SK-N-SH (cell line): ENCODE data around the gene NUDCD3. TPM values are rescaled to one million over a fixed set of nuclear protein-coding genes. Genes with fewer than 3 reads are reported as not detected.

Experiments used
- CTCF ChIA-PET: fragments of 300-600, 350-600 bp; formaldehyde crosslinking; extraction: SDS; loops from one replicate; lab custom pipeline; 2021; lab: Yijun Ruan, JAX
- POLR2A ChIA-PET: fragments of 350-600 bp; sonication (Branson Sonifier 250); formaldehyde crosslinking; extraction: SDS; loops from one replicate; lab custom pipeline; 2020; ENCODE audit warnings: antibody characterized with exemption, inconsistent platforms; lab: Yijun Ruan, JAX
- DNase-seq: peaks from one replicate; pipeline ENCODE4 v3.0.0; 2012
- H2AFZ ChIP-seq: fragments of 200-600 bp; sonication (generic); 2 replicates; pipeline ENCODE4 v1.8.1; 2016; ENCODE audit warnings: antibody characterized with exemption, mild to moderate bottlenecking, low read depth
- H3F3A ChIP-seq: fragments of 200-600 bp; sonication (generic); replicated peaks from 2 replicates; pipeline ENCODE3; 2016; ENCODE audit warnings: antibody characterized with exemption, mild to moderate bottlenecking; ENCODE audit not compliant: insufficient read depth
- H3K27ac ChIP-seq, 2 experiments: fragments of 200-500 bp in 1 of 2; fragments of 200-600 bp in 1 of 2; sonication (Bioruptor generic) in 1 of 2; sonication (generic), shearing (Covaris generic) in 1 of 2; 2 replicates each; pipeline versions ENCODE4 v1.5.1 to v1.6.1; 2014 to 2016; ENCODE audit warnings: low read depth in 2 of 2, inconsistent platforms in 1 of 2, low read length in 1 of 2, mild to moderate bottlenecking in 1 of 2, mixed read lengths in 1 of 2
- H3K27me3 ChIP-seq: fragments of 200-600 bp; sonication (generic), shearing (Covaris generic); 2 replicates; pipeline ENCODE4 v1.6.1; 2016; ENCODE audit warnings: mixed run types; ENCODE audit not compliant: insufficient read depth
- H3K36me3 ChIP-seq, 2 experiments: fragments of 200-500 bp in 1 of 2; fragments of 200-600 bp in 1 of 2; sonication (Bioruptor generic) in 1 of 2; sonication (generic) in 1 of 2; replicated peaks in 1 of 2; 2 replicates each; pipeline versions ENCODE3 to v1.5.1; 2014 to 2016; ENCODE audit warnings: low read length in 1 of 2, mild to moderate bottlenecking in 1 of 2; ENCODE audit not compliant: insufficient read depth in 2 of 2, control insufficient read depth in 1 of 2
- H3K4me1 ChIP-seq, 2 experiments: fragments of 200-500 bp in 1 of 2; fragments of 200-600 bp in 1 of 2; sonication (Bioruptor generic) in 1 of 2; sonication (generic), shearing (Covaris generic) in 1 of 2; 2 replicates each; pipeline versions ENCODE4 v1.5.1 to v1.6.1; 2014 to 2016; ENCODE audit warnings: low read depth in 1 of 2, low read length in 1 of 2, mixed run types in 1 of 2; ENCODE audit not compliant: insufficient read depth in 2 of 2, control insufficient read depth in 1 of 2
- H3K4me2 ChIP-seq: fragments of 200-600 bp; sonication (generic), shearing (Covaris generic); 2 replicates; pipeline ENCODE4 v1.6.1; 2017; ENCODE audit warnings: mixed run types
- H3K4me3 ChIP-seq, 2 experiments: fragments of 200-500 bp in 1 of 2; fragments of 200-600 bp in 1 of 2; sonication (Bioruptor generic) in 1 of 2; sonication (generic), shearing (Covaris generic) in 1 of 2; 2 replicates each; pipeline versions ENCODE4 v1.5.1 to v1.8.1; 2014 to 2016; ENCODE audit warnings: low read depth in 2 of 2, inconsistent platforms in 1 of 2, low read length in 1 of 2, mild to moderate bottlenecking in 1 of 2, mixed read lengths in 1 of 2, moderate library complexity in 1 of 2
- H3K79me2 ChIP-seq: fragments of 200-600 bp; sonication (generic); 2 replicates; pipeline ENCODE4 v1.8.1; 2017; ENCODE audit warnings: mild to moderate bottlenecking; ENCODE audit not compliant: insufficient read depth
- H3K9ac ChIP-seq: fragments of 200-600 bp; sonication (generic); 2 replicates; pipeline ENCODE4 v1.6.1; 2017; ENCODE audit warnings: mixed run types
- H3K9me2 ChIP-seq: fragments of 200-600 bp; sonication (generic); 2 replicates; pipeline ENCODE4 v1.6.1; 2017; ENCODE audit warnings: mixed run types
- H3K9me3 ChIP-seq: fragments of 200-600 bp; sonication (generic); 2 replicates; pipeline ENCODE4 v1.6.1; 2017; ENCODE audit warnings: mixed run types, mild to moderate bottlenecking, moderate library complexity
- H4K20me1 ChIP-seq: fragments of 200-600 bp; sonication (generic); 2 replicates; pipeline ENCODE4 v1.6.1; 2017; ENCODE audit warnings: mild to moderate bottlenecking, mixed run types; ENCODE audit not compliant: insufficient read depth
- CHD2 ChIP-seq: fragments of 150-350 bp; IDR thresholded peaks from 2 replicates; pipeline ENCODE4 v1.6.1; 2018; ENCODE audit warnings: low read length; ENCODE audit not compliant: partially characterized antibody
- EP300 ChIP-seq, 2 experiments: IDR thresholded peaks; 2 replicates each; pipeline versions ENCODE4 v1.4.0 to v1.6.1; 2012; ENCODE audit warnings: borderline replicate concordance in 1 of 2, low read depth in 1 of 2, low read length in 1 of 2
- EZH2phosphoT487 ChIP-seq: fragments of 200-600 bp; sonication (generic); IDR thresholded peaks from 2 replicates; pipeline ENCODE4 v1.6.1; 2017; ENCODE audit warnings: low read depth, mixed run types, mild to moderate bottlenecking, antibody characterized with exemption, moderate library complexity, borderline replicate concordance
- FOSL2 ChIP-seq: IDR thresholded peaks from 2 replicates; pipeline ENCODE4 v1.4.0; 2012; ENCODE audit warnings: low read depth, mild to moderate bottlenecking, moderate library complexity, borderline replicate concordance
- NRF1 ChIP-seq: IDR thresholded peaks from 2 replicates; pipeline ENCODE4 v1.6.1; 2012; ENCODE audit warnings: low read depth, mild to moderate bottlenecking, low read length
- PBX3 ChIP-seq: IDR thresholded peaks from 2 replicates; pipeline ENCODE4; 2012
- RCOR1 ChIP-seq: fragments of 150-350 bp; IDR thresholded peaks from 2 replicates; pipeline ENCODE4 v1.6.1; 2017; ENCODE audit warnings: antibody characterized with exemption, low read length
- REST ChIP-seq: IDR thresholded peaks from 2 replicates; pipeline ENCODE4 v1.6.1; 2012; ENCODE audit warnings: mild to moderate bottlenecking, low read depth, low read length, moderate library complexity
- TAF1 ChIP-seq: IDR thresholded peaks from 2 replicates; pipeline ENCODE4 v1.6.1; 2012; ENCODE audit warnings: low read depth, mild to moderate bottlenecking, low read length, moderate library complexity, borderline replicate concordance
- TEAD4 ChIP-seq: IDR thresholded peaks from 2 replicates; pipeline ENCODE4 v1.4.0; 2012; ENCODE audit warnings: mild to moderate bottlenecking, borderline replicate concordance; ENCODE audit not compliant: insufficient read depth
- USF2 ChIP-seq: fragments of 150-350 bp; IDR thresholded peaks from 2 replicates; pipeline ENCODE4 v1.6.1; 2017; ENCODE audit warnings: antibody characterized with exemption, low read length, low read depth, borderline replicate concordance
- YY1 ChIP-seq: IDR thresholded peaks from 2 replicates; pipeline ENCODE4 v1.4.0; 2012; ENCODE audit warnings: low read depth, mild to moderate bottlenecking
- WGBS: methylation state at CpG from one replicate; pipeline ENCODE4 v1.1.6; 2017; ENCODE audit warnings: low lambda C conversion rate; 5-methylcytosine and 5-hydroxymethylcytosine counted together
- polyA plus RNA-seq, 3 experiments: library from polyadenylated mRNA; depleted of rRNA; stranded (reverse); fragments of >200 nt; gene quantifications; 2 replicates each; pipeline ENCODE4 v1.2.3, GENCODE V29; 2012
- TF ChIP-seq, protein P1 (sequence below): fragments of 200-600 bp; sonication (generic); IDR thresholded peaks from 2 replicates; pipeline ENCODE4 v1.6.1; 2017; ENCODE audit warnings: antibody characterized with exemption, mild to moderate bottlenecking, moderate library complexity
- TF ChIP-seq, protein P2 (sequence below): fragments of 150-350 bp; IDR thresholded peaks from 2 replicates; pipeline ENCODE4 v1.6.1; 2016; ENCODE audit warnings: mild to moderate bottlenecking, low read depth, low read length

The NUDCD3 gene
- polyA plus RNA-seq, 1 of the 3 experiments (the other 2 are of a cell fraction): 66.0 TPM

DNA sequence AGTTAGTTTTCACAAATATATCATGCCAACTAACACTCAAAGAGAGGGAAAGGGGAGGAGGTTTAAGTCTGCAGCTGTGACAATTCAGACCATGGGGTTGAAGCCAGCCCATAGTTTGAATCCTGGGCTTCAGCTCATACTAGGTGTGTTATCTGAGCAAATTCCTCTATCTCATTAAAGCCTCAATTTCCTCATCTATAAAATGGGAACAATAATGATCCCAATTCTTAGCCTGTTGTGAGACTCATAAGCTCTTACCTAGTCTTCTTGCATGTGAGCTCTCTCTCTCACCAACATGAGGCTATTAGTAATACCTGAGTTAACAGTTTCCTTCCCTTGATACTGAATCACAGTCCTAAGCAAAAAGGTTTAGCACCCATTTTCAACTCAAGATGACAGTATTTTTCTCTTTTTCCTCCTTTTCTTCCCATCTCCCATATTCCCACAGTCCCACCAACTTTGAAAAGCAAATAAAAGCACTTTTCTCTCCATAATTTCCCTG is 49.8 kb downstream of the NUDCD3 start (continued):
- TF ChIP-seq, protein P1, sequence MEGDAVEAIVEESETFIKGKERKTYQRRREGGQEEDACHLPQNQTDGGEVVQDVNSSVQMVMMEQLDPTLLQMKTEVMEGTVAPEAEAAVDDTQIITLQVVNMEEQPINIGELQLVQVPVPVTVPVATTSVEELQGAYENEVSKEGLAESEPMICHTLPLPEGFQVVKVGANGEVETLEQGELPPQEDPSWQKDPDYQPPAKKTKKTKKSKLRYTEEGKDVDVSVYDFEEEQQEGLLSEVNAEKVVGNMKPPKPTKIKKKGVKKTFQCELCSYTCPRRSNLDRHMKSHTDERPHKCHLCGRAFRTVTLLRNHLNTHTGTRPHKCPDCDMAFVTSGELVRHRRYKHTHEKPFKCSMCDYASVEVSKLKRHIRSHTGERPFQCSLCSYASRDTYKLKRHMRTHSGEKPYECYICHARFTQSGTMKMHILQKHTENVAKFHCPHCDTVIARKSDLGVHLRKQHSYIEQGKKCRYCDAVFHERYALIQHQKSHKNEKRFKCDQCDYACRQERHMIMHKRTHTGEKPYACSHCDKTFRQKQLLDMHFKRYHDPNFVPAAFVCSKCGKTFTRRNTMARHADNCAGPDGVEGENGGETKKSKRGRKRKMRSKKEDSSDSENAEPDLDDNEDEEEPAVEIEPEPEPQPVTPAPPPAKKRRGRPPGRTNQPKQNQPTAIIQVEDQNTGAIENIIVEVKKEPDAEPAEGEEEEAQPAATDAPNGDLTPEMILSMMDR: no peak
- TF ChIP-seq RCOR1 (no peak), NRF1 (no peak)

GRCh38 chr7:44439926-44440325 is 50.5 kb downstream of the NUDCD3 start:
- WGBS: 96% methylated on average over 3 of the region's 3 CpGs
- Histone ChIP-seq H3K4me2 (no peak overlapping the region), H2AFZ (no peak overlapping the region), H3K79me2 (peaks cover 98% of the 10 kb centered on the region), H4K20me1 (peaks cover 36% of the 10 kb centered on the region), H3K9me3 (no peaks in the 10 kb centered on the region), H3K9me2 (no peaks in the 10 kb centered on the region), H3K4me1 (peaks cover 0 to 3% of the 10 kb centered on the region in 2 experiments; a peak in 1 of 4 replicates), H3K4me3 (no peak overlapping the region), H3K9ac (no peak overlapping the region)
- CTCF ChIA-PET: no interaction called here
- TF ChIP-seq REST (no peak), EZH2phosphoT487 (no peak), YY1 (no peak), TAF1 (no peak), FOSL2 (no peak), NRF1 (no peak), TEAD4 (no peak), PBX3 (no peak), CHD2 (no peak), USF2 (no peak), EP300 (IDR thresholded peaks at IDR 0.05; ENCODE audit: borderline replicate concordance in 1 of 2, low read depth in 1 of 2, low read length in 1 of 2) (no peak)
- TF ChIP-seq, protein P2, sequence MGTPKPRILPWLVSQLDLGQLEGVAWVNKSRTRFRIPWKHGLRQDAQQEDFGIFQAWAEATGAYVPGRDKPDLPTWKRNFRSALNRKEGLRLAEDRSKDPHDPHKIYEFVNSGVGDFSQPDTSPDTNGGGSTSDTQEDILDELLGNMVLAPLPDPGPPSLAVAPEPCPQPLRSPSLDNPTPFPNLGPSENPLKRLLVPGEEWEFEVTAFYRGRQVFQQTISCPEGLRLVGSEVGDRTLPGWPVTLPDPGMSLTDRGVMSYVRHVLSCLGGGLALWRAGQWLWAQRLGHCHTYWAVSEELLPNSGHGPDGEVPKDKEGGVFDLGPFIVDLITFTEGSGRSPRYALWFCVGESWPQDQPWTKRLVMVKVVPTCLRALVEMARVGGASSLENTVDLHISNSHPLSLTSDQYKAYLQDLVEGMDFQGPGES: no peak
- TF ChIP-seq, all 33 proteins: peak for 0
- H3K27me3 ChIP-seq: no peaks in the 10 kb centered on the region
- no peak for DNase-seq
- no peak overlapping the region for H3K27ac ChIP-seq
- peaks cover 6 to 7% of the 10 kb centered on the region in 2 experiments for H3K36me3 ChIP-seq
- H3F3A ChIP-seq: no peaks in the 10 kb centered on the region
- POLR2A ChIA-PET: no interaction called here
